Measurements from ENCODE around the gene KLHL26.
"Not testable (repeated sequence)": the region's sequence is repeated elsewhere in the genome, so short reads cannot be mapped to it uniquely, and the experiment has no call there.

The KLHL26 gene

DNA sequence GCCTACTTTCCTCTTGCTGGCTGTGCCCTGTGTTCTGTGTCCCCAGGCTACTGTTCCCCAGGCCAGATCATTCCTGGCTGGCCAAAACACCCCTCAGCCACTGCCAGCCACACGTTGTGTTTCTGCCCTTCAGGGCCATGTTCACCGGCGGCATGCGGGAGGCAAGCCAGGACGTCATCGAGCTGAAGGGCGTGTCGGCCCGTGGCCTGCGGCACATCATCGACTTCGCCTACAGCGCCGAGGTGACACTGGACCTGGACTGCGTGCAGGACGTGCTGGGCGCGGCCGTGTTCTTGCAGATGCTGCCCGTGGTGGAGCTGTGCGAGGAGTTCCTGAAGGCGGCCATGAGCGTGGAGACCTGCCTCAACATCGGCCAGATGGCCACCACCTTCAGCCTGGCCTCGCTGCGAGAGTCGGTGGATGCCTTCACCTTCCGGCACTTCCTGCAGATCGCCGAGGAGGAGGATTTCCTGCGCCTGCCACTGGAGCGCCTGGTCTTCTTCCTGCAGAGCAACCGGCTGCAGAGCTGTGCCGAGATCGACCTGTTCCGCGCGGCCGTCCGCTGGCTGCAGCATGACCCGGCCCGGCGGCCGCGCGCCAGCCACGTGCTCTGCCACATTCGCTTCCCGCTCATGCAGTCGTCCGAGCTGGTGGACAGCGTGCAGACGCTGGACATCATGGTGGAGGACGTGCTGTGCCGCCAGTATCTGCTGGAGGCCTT lies 30.9 kb downstream of the KLHL26 start:
- no peak for DNase-seq

DNA sequence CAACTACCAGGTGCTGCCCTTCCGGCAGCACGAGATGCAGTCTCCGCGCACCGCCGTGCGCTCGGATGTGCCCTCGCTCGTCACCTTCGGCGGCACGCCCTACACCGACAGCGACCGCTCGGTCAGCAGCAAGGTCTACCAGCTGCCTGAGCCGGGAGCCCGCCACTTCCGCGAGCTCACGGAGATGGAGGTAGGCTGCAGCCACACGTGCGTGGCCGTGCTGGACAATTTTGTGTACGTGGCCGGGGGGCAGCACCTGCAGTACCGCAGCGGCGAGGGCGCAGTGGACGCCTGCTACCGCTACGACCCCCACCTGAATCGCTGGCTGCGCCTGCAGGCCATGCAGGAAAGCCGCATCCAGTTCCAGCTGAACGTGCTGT lies 31.4 kb downstream of the KLHL26 start:
- DNase-seq: no peak

- DNase-seq: no peak
Observed at GRCh38 chr19:18668744-18669523, 32.1 kb downstream of the KLHL26 start.

DNA sequence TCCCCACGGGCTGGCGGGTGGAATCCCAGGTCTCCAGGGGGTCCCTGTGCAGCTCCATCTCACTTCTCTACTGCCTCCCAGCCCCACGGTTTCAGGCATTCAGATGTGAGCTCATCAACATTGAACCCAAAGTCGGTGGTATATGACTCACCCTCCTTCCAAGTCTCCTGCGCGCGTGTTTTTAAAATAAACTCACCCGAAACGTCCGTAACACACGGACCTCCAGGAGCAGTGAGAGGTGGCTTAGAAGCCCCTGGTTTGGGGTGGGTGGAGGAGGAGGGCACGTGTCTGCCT lies 32.6 kb downstream of the KLHL26 start:
- DNase-seq: no peak

GRCh38 chr19:18669883-18670282 lies 33.1 kb downstream of the KLHL26 start:
- DNase-seq: no peak

DNA sequence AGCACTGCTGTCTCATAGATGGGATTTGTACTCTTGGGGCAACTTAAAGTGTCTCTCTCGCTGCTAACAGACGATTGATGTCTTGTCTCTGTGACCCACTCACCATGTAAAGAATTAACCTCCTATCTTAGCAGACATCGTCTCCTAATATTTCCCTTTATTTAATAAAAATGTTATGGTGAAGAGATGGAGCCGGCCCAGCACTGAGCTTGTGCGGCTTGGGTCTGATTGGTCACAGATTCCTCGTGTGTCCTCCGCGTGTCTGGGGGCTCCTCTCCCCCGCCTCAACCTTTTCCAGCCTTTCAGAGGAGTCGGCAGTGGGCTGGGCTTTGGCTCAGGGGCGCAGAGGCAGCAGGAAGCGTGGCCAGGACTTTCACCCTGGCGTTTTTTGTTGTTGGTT lies 33.5 kb downstream of the KLHL26 start:
- DNase-seq: no peak

DNA sequence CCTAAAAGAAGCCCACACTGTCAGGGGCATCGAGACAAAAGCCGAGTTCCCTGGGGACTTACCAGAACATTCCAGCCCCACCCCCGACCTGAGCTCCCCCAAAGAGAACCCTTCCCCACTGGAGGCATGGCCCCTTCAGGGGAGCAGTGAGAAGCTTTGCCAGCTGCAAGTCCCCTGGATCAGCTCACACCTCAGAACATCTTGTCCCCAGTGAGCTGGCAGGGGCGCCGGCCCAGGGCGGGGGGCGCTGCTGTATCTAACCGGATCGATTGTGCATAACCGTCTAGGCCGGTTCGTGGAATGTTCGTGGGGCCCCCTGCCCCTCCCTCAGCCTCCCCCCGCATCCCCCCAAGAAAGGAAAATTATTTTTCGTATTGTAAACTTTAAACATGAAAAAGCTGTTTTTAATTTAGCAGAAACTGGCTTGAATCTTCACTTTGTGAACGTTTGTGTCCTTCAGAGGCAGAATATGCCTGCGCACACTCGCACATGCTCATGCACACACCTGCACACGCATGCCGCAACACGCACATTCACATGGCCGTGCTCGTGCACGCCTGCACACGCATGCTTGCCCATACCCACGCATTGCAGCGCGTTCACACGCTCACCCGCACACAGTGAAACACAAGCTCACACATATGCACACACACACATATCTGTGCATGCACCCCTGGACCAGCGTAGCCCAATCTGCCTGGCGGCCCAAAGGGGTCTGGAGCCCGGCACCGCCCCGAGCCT lies 34.6 kb downstream of the KLHL26 start:
- DNase-seq: no peak

GRCh38 chr19:18672044-18672451 lies 35.2 kb downstream of the KLHL26 start:
- DNase-seq: no peak

GRCh38 chr19:18672606-18673337 lies 35.9 kb downstream of the KLHL26 start:
- DNase-seq: no peak

DNA sequence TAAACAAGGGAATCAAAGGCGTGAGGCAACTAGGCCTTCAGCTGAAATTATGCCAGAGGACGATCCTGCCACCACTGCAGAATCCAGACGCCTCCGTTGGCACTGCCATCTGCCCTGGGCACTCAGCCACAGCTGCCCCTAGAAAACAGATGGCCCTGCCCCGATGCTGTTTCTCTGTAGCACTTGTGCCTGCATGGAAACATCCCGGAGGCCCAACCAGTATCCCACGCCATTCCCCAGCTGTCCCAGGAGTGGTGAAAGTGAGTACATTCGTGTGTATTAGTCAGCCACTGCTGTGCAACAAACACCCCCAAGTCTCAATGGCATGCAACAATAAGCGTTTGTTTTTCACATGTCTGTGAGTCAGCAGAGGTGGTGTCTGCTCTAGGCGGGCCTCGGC lies 37.8 kb downstream of the KLHL26 start:
- DNase-seq: no peak

GRCh38 chr19:18675779-18676178 lies 39.0 kb downstream of the KLHL26 start:
- DNase-seq: no peak

DNA sequence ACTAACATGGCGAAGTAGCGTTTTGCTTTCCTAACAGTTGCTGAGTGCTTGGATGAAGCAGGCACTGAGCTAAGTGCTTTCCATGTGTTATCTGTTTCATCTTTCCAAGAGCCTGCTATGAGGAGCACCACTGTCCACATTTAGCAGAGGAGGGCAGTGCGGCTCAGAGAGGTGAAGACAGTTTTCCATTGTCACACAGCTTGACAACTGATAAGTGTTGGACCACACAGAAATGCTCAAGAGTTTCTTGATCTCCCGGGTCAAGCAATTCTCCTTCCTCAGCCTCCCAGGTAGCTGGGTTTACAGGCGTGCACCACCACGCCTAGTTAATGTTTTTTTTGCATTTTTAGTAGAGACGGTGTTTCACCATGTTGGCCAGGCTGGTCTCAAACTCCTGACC lies 39.9 kb downstream of the KLHL26 start:
- no peak for DNase-seq

- no peak for DNase-seq
Observed at GRCh38 chr19:18677156-18677555, 40.3 kb downstream of the KLHL26 start.

- DNase-seq: not testable (repeated sequence)
Observed at GRCh38 chr19:18680148-18680547, 43.3 kb downstream of the KLHL26 start.

DNA sequence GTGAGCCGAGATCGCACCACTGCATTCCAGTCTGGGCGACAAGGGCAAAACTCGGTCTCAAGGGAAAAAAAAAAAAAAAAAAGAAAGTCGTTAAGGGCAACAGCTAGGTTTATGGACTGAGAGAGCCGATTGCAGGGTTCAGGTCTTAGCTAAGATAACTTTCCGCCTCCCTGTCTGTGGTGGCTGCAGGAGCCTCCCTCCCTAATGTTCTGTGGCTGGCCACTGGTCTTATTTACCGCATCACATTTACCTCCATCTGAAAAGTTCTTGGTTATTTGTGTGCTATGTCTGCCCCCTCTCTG lies 45.9 kb downstream of the KLHL26 start:
- DNase-seq: no peak

DNA sequence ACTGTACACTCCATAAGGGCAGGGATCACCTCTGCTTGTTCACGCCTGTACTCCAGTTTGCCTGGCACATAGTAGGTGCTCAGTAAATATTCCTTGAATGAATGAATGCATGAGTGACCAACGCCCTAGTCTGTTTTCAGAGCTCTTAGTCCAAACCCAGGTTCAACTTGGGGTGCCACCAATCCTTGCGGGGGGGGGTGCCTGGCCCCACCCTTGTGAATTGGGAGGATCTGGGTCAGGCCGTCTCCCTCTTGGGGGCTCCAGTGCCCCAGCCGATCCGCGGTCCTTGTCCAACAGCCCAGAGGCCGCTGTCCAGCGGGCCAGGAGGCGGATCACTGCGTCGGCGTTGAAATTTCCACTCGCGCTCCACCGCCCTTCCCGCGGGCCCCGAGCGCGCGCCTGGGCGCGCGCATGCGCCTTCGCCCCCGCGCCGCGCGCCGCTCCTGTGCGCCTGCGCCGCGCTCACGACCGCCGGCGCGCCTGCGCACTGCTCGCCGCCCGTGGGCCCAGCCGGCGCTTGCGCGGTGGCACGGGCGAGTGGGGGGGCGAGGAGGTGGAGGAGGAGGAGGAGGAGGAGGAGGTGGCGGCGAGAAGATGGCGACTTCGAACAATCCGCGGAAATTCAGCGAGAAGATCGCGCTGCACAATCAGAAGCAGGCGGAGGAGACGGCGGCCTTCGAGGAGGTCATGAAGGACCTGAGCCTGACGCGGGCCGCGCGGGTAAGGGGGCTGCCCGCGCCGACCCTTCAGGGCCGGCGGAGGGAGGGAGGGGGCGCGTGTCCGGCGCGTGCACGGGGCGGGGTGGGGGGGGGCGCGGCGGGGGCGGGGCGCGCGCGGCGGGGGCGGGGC lies 46.5 kb downstream of the KLHL26 start, which contains the start of gene CRTC1:
TSS of gene CRTC1 (plus strand) at position 572 of the 849 bp plus-strand sequence. CDS start at position 595, 23 bp downstream.
- peak; percentile 94 for DNase-seq

GRCh38 chr19:18683958-18684641 lies 47.3 kb downstream of the KLHL26 start:
- DNase-seq: no peak

DNA sequence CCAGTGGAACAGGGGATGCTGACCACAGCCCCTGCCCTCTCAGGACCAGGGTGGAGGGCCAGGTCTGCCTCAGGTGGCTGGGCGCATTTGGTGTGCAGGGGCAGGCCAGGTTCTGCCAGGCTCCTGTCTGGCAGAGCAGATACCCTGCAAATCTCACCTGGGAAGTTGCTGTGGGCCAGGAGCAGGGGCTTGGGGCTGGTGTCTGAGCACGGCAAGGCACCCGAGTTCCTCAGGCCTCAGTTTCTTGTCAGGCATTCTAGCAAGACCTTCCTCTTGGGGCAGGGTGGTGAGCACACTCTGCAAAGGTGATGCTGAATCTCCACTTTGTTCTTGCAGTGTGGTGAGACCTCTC lies 47.8 kb downstream of the KLHL26 start:
- DNase-seq: no peak

GRCh38 chr19:18685597-18686190 lies 48.9 kb downstream of the KLHL26 start:
- DNase-seq: no peak

GRCh38 chr19:18687740-18688465 lies 51.1 kb downstream of the KLHL26 start:
- DNase-seq: no peak

- no peak for DNase-seq
Observed at GRCh38 chr19:18696023-18696422, 59.2 kb downstream of the KLHL26 start.
